PC-9 (cell line): ENCODE results near the gene GAS2L1.

Experiments
- EZH2 ChIP-seq: fragments of 200-600 bp; sonication (generic); IDR thresholded peaks from 2 replicates; pipeline ENCODE4 v1.8.0; 2017; ENCODE audit warnings: antibody characterized with exemption, low read depth
- TF ChIP-seq, protein P1 (sequence below): fragments of 200-600 bp; sonication (generic); conservative IDR thresholded peaks from 2 replicates; pipeline ENCODE4 v1.6.1; 2017; ENCODE audit warnings: mixed run types, antibody characterized with exemption, mild to moderate bottlenecking, moderate library complexity

DNA sequence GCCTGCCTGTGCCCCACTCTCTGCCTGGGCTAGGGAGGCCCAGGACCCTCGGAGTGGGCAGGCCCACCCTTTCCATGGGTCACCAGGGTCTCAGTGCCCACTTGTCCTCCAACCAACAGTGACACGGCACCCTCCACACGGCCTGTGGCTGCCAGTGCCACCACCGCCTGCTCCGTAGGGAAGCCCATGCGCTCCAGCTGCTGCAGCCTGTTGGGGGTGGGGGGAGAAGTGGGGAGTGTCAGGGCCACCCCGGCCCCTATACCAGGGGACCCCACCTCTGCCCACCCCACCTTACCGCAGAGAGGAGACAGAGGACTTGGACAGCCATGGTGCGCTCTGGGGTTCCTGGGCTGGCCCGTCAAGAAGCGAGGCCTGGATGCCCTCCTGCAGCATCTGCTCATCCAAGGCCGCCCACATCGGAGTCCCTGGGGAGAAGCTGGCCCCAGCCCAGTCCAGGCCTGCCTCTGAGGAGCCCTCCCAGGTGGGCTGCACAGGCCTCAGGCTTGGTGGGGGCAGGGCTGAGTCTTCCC lies 46.4 kb upstream of the GAS2L1 start:
- TF ChIP-seq, protein P1, sequence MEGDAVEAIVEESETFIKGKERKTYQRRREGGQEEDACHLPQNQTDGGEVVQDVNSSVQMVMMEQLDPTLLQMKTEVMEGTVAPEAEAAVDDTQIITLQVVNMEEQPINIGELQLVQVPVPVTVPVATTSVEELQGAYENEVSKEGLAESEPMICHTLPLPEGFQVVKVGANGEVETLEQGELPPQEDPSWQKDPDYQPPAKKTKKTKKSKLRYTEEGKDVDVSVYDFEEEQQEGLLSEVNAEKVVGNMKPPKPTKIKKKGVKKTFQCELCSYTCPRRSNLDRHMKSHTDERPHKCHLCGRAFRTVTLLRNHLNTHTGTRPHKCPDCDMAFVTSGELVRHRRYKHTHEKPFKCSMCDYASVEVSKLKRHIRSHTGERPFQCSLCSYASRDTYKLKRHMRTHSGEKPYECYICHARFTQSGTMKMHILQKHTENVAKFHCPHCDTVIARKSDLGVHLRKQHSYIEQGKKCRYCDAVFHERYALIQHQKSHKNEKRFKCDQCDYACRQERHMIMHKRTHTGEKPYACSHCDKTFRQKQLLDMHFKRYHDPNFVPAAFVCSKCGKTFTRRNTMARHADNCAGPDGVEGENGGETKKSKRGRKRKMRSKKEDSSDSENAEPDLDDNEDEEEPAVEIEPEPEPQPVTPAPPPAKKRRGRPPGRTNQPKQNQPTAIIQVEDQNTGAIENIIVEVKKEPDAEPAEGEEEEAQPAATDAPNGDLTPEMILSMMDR: no peak
- TF ChIP-seq EZH2: no peak
